HepG2 (cell line): Measurements from ENCODE around the gene CIAO3. TPM values are rescaled to one million over a fixed set of nuclear protein-coding genes. Genes with fewer than 3 reads are reported as not detected.

Source experiments
- EP300 ChIP-seq, 3 experiments: sonication (generic) in 1 of 3; formaldehyde crosslinking in 1 of 3; IDR thresholded peaks; 2 replicates each; pipeline versions ENCODE4 v1.5.1 to v1.6.1; 2011 to 2020; ENCODE audit warnings: low read depth in 2 of 3, low read length in 2 of 3, borderline replicate concordance in 1 of 3, improper control_type of control experiment in 1 of 3, mild to moderate bottlenecking in 1 of 3, missing genetic modification reagents in 1 of 3, moderate library complexity in 1 of 3
- FOXK1 ChIP-seq: sonication (generic); formaldehyde crosslinking; IDR thresholded peaks from 2 replicates; pipeline ENCODE4 v1.4.0; 2020; ENCODE audit warnings: low read depth, missing genetic modification reagents, borderline replicate concordance
- HNRNPLL ChIP-seq: fragments of 200-400 bp; formaldehyde crosslinking; IDR thresholded peaks from 2 replicates; pipeline ENCODE4 v1.6.1; 2017; ENCODE audit warnings: mild to moderate bottlenecking, low read depth, low read length; ENCODE audit not compliant: poor library complexity, severe bottlenecking
- KAT8 ChIP-seq: IDR thresholded peaks from 2 replicates; pipeline ENCODE4 v1.6.1; 2016; ENCODE audit warnings: missing genetic modification reagents, missing compliant biosample characterization
- LCORL ChIP-seq, 2 experiments: fragments of 450-650 bp in 1 of 2; sonication (generic) in 1 of 2; formaldehyde crosslinking in 1 of 2; IDR thresholded peaks; 2 replicates each; pipeline versions ENCODE4 v1.5.0 to v1.6.1; 2017 to 2020; ENCODE audit warnings: antibody characterized with exemption in 1 of 2, missing genetic modification reagents in 1 of 2
- MYC ChIP-seq: sonication (generic); formaldehyde crosslinking; IDR thresholded peaks from 2 replicates; pipeline ENCODE4 v1.9.0; 2021; ENCODE audit warnings: missing genetic modification reagents, borderline replicate concordance
- SNAPC4 ChIP-seq: sonication (generic); formaldehyde crosslinking; IDR thresholded peaks from 2 replicates; pipeline ENCODE4 v1.4.0; 2020; ENCODE audit warnings: mild to moderate bottlenecking, missing genetic modification reagents
- ZKSCAN5 ChIP-seq: sonication (generic); formaldehyde crosslinking; IDR thresholded peaks from 2 replicates; pipeline ENCODE4 v1.5.1; 2020; ENCODE audit warnings: mild to moderate bottlenecking, missing genetic modification reagents
- ZNF274 ChIP-seq: sonication (generic); formaldehyde crosslinking; IDR thresholded peaks from 2 replicates; pipeline ENCODE4 v1.5.1; 2020; ENCODE audit warnings: mild to moderate bottlenecking, missing genetic modification reagents
- ZNF546 ChIP-seq: sonication (generic); formaldehyde crosslinking; conservative IDR thresholded peaks from 2 replicates; pipeline ENCODE4 v1.8.1; 2023; ENCODE audit warnings: mild to moderate bottlenecking, missing genetic modification reagents
- ZNF784 ChIP-seq: sonication (generic); formaldehyde crosslinking; IDR thresholded peaks from 2 replicates; pipeline ENCODE4 v1.5.1; 2020; ENCODE audit warnings: missing genetic modification reagents, mild to moderate bottlenecking, borderline replicate concordance
- polyA plus RNA-seq, 8 experiments: library from polyadenylated mRNA; depleted of rRNA in 3 of 8; stranded (reverse) in 7 of 8; unstranded in 1 of 8; fragments of >200 nt; fragmentation: Illumina TruSeq in 4 of 8; extraction: Trizol in 4 of 8; gene quantifications; 2 replicates each; pipeline versions ENCODE4 v1.2.1 to v1.2.3, GENCODE V29; 2011 to 2016; ENCODE audit warnings: low read depth in 4 of 8, missing spikeins in 1 of 8, mixed read lengths in 1 of 8; ENCODE audit not compliant: insufficient read depth in 1 of 8
- total RNA-seq, 5 experiments: library from RNA; depleted of rRNA; stranded (reverse); fragments of >200 nt; fragmentation: Illumina TruSeq; extraction: Trizol; gene quantifications; 2 replicates each; pipeline ENCODE4 v1.2.3, GENCODE V29; 2016; ENCODE audit warnings: low read depth in 1 of 5
- TF ChIP-seq, protein P1 (sequence below): sonication (generic); formaldehyde crosslinking; IDR thresholded peaks from 2 replicates; pipeline ENCODE4 v1.5.0; 2020; ENCODE audit warnings: mild to moderate bottlenecking, missing genetic modification reagents, borderline replicate concordance
- TF ChIP-seq, protein P2 (sequence below): sonication (generic); formaldehyde crosslinking; IDR thresholded peaks from 2 replicates; pipeline ENCODE4 v1.4.0; 2020; ENCODE audit warnings: mild to moderate bottlenecking, low read depth, missing genetic modification reagents
- TF ChIP-seq, protein P3 (sequence below): sonication (generic); formaldehyde crosslinking; IDR thresholded peaks from 2 replicates; pipeline ENCODE4 v1.4.0; 2020; ENCODE audit warnings: mild to moderate bottlenecking, missing genetic modification reagents

The CIAO3 gene
- total and polyA plus RNA-seq, 2 of the 13 experiments (the other 11 are each of a cell fraction or from before 2014, with no cell fraction given) = 21.7 to 25.0 TPM

DNA sequence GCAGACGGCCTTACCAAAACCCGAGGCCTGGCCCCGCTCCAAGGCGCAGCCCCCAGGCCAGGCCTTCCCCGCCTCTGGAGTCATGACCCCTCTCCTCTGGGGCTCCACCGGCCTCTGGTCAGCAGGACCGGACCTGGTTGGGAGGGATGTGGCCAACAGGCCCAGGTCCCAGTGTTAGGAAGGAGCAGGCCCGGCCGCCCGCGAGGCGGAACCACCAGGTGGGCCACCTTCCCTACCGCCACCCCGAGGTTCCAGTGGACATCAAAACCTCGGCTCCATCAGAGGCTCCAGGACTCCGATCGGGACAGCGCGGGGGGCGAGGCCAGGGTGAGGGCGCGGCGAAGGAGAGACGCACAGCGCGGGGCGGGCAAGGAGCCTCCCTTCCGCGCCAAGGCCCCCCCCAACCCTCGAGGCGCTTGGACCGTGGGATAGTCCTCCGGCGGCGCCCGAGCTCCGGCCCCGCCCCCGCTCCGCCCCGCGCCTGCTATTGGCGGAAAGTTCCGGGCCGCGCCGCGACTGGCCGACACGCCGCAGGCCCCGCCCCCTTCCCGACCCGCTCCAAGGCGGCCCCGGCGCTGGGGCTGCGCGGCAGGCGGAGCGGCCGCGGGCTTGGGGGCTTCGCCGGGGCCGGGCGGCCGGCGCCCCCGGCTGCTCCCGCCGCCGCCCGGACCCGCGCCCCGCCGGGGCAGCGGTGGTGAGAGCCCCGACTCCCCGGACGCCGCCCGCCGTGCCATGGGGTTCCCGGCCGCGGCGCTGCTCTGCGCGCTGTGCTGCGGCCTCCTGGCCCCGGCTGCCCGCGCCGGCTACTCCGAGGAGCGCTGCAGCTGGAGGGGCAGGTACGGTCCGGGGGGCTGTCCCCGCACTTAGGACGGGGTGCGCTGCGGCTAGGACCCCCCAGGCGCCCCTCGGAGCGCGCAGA, 26.0 kb downstream of the CIAO3 start, which contains the start of gene METRN (continued):
- no peak for TF ChIP-seq SNAPC4 (CRISPR knock-in tag)
- no peak for TF ChIP-seq LCORL (IDR thresholded peaks at IDR 0.05)
- no peak for TF ChIP-seq LCORL (CRISPR knock-in tag; IDR thresholded peaks at IDR 0.05)
- peak; percentile 62; the same call in 1 of the 2 replicates for TF ChIP-seq ZNF784 (CRISPR knock-in tag)
- TF ChIP-seq, protein P1, sequence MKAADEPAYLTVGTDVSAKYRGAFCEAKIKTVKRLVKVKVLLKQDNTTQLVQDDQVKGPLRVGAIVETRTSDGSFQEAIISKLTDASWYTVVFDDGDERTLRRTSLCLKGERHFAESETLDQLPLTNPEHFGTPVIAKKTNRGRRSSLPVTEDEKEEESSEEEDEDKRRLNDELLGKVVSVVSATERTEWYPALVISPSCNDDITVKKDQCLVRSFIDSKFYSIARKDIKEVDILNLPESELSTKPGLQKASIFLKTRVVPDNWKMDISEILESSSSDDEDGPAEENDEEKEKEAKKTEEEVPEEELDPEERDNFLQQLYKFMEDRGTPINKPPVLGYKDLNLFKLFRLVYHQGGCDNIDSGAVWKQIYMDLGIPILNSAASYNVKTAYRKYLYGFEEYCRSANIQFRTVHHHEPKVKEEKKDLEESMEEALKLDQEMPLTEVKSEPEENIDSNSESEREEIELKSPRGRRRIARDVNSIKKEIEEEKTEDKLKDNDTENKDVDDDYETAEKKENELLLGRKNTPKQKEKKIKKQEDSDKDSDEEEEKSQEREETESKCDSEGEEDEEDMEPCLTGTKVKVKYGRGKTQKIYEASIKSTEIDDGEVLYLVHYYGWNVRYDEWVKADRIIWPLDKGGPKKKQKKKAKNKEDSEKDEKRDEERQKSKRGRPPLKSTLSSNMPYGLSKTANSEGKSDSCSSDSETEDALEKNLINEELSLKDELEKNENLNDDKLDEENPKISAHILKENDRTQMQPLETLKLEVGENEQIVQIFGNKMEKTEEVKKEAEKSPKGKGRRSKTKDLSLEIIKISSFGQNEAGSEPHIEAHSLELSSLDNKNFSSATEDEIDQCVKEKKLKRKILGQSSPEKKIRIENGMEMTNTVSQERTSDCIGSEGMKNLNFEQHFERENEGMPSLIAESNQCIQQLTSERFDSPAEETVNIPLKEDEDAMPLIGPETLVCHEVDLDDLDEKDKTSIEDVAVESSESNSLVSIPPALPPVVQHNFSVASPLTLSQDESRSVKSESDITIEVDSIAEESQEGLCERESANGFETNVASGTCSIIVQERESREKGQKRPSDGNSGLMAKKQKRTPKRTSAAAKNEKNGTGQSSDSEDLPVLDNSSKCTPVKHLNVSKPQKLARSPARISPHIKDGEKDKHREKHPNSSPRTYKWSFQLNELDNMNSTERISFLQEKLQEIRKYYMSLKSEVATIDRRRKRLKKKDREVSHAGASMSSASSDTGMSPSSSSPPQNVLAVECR = peak; percentile 44
- no peak for TF ChIP-seq ZKSCAN5 (CRISPR knock-in tag)
- TF ChIP-seq, protein P2, sequence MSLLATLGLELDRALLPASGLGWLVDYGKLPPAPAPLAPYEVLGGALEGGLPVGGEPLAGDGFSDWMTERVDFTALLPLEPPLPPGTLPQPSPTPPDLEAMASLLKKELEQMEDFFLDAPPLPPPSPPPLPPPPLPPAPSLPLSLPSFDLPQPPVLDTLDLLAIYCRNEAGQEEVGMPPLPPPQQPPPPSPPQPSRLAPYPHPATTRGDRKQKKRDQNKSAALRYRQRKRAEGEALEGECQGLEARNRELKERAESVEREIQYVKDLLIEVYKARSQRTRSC (CRISPR knock-in tag) = no peak
- TF ChIP-seq ZNF546 (CRISPR knock-in tag) = no peak; the same call in none of the 2 replicates
- peak; percentile 38; the same call in 1 of the 2 replicates for TF ChIP-seq MYC (CRISPR knock-in tag)
- TF ChIP-seq FOXK1 = no peak
- TF ChIP-seq KAT8 = no peak
- TF ChIP-seq EP300 (IDR thresholded peaks at IDR 0.05; ENCODE audit: low read depth in 2 of 2, low read length in 2 of 2) = no peak
- TF ChIP-seq EP300 (CRISPR knock-in tag; IDR thresholded peaks at IDR 0.05; ENCODE audit: borderline replicate concordance) = no peak
- 0 out of 2 replicates have a peak, but pooled peaks have one; percentile 61 for TF ChIP-seq ZNF274 (CRISPR knock-in tag)
- TF ChIP-seq, protein P3, sequence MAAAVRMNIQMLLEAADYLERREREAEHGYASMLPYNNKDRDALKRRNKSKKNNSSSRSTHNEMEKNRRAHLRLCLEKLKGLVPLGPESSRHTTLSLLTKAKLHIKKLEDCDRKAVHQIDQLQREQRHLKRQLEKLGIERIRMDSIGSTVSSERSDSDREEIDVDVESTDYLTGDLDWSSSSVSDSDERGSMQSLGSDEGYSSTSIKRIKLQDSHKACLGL (CRISPR knock-in tag) = peak; percentile 28; the same call in 1 of the 2 replicates
- no peak for TF ChIP-seq HNRNPLL
